GM12891 (cell line): ENCODE measurements around the gene KLHL10.
"Not testable (repeated sequence)": the region's sequence is repeated elsewhere in the genome, so short reads cannot be mapped to it uniquely, and the experiment has no call there.

Experiments
- DNase-seq: peaks from one replicate; pipeline ENCODE4 v3.0.0; 2011; ENCODE audit warnings: low spot score; ENCODE audit not compliant: insufficient read length
- FAIRE-seq: peaks from 2 replicates; lab custom pipeline; 2011; peaks lifted over from hg19 to GRCh38; lab: Jason Lieb, UNC
- PAX5 ChIP-seq: IDR thresholded peaks from 2 replicates; pipeline ENCODE4 v1.6.1; 2011; ENCODE audit warnings: low read length, moderate library complexity, mild to moderate bottlenecking; ENCODE audit not compliant: insufficient read depth, severe bottlenecking
- POLR2A ChIP-seq: IDR thresholded peaks from 2 replicates; pipeline ENCODE4 v1.6.1; 2011; ENCODE audit warnings: low read depth, low read length, control low read depth
- POLR2AphosphoS5 ChIP-seq: IDR thresholded peaks from 2 replicates; pipeline ENCODE4 v1.6.1; 2011; ENCODE audit warnings: low read depth, low read length, control low read depth
- POU2F2 ChIP-seq: IDR thresholded peaks from 2 replicates; pipeline ENCODE4 v1.6.1; 2011; ENCODE audit warnings: low read depth, mild to moderate bottlenecking, control low read depth, low read length, moderate library complexity
- SPI1 ChIP-seq: IDR thresholded peaks from 2 replicates; pipeline ENCODE4 v1.6.1; 2011; ENCODE audit warnings: low read depth, low read length, control low read depth
- TAF1 ChIP-seq: IDR thresholded peaks from 2 replicates; pipeline ENCODE4 v1.6.1; 2011; ENCODE audit warnings: low read depth, low read length, control low read depth

KLHL10 gene

DNA sequence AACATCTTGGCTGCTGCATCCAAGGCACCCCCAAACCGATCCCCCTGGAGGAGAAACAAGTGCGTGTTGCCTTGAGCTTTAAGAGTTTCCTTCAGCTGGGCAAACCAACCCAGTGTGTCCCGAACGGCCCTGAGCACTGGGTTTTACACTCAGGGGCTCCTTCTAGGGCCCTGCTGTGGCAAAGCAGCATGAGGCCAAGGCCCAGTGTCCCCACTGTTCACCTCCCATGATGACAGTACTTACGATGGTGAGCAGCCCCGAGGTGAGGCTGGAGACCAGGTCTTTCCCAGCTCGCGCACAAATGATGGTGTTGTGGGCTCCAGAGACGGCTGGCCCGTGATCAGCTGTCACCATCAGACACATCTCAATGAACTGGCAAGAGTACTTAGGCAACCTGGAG is 34.2 kb downstream of the KLHL10 start:
- no peak for FAIRE-seq
- no peak for DNase-seq
- TF ChIP-seq PAX5: no peak
- TF ChIP-seq POLR2A: no peak
- no peak for TF ChIP-seq SPI1
- no peak for TF ChIP-seq POU2F2
- no peak for TF ChIP-seq TAF1
- TF ChIP-seq POLR2AphosphoS5: no peak

DNA sequence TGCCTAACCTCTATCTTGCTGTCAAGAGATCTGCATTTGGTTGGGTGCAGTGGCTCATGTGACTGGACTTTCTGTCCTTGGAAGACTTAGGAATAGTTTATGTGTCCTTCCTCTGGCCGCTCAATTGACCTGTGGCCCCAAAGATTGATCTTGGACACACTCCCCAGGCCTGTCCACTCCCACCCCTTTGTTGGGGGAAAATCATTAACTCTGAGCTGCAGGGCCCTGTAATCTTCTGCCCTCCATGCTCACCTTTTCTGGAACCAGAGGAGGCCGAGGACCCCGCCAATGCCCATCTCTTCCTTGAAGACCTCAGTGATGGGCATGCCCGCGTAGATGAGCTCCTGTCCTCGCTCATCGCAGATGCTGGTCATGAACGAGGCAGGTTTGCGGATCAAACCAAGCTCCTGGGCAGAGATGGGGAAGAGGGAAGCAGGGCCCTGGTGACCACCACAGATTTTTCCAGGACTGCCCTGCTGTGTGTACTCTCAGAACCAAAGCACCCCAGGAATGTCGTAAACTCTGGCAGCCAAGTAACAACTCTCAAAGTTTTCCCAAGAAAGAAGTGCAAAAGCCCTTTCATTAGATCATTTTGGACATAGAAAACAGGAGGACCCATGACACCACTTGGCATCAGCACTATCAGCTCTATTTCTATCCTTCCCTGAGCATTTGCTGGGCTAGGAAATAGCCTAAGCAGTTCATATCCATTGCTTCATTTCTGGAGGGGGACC is 36.1 kb downstream of the KLHL10 start:
- no peak for TF ChIP-seq PAX5
- no peak for TF ChIP-seq POU2F2
- TF ChIP-seq POLR2AphosphoS5: no peak
- TF ChIP-seq TAF1: no peak
- no peak for TF ChIP-seq SPI1
- TF ChIP-seq POLR2A: no peak
- DNase-seq: no peak
- FAIRE-seq: no peak

DNA sequence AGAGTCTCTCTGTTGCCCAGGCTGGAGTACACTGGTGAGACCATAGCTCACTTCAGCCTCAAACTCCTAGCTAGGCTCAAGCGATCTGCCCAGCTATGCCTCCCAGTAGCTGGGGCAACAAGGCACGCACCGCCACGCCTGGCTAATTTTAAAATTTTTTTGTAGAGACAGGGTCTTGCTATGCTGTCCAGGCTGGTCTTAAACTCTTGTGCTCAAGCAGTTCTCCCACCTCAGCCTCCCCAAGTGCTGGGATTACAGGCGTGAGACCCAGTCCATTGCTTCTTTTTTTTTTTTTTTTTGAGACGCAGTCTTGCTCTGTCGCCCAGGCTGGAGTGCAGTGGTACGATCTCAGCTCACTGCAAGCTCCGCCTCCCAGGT is 36.7 kb downstream of the KLHL10 start:
- not testable (repeated sequence) for FAIRE-seq

DNA sequence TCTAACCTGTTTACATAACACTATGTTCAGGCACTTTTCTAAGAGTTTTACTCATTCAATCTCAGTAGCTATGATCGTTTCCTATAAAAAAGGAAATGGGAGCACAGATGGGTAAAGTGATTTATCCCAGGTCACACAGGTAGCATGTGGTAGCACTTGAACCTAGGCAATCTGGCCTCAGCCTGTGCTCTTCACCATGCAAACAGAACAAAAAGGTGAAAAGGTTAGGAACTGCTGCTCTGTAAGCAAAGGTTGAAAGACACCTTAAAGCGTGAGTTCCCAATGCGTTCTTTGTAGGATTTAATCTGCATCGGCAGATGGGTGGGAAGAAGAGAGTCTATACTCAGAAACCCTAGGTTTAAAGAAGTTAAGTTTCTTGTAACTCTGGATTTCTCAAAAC is 42.5 kb downstream of the KLHL10 start:
- no peak for DNase-seq
- no peak for FAIRE-seq
- TF ChIP-seq POLR2A: no peak
- TF ChIP-seq PAX5: no peak
- TF ChIP-seq SPI1: no peak
- no peak for TF ChIP-seq POLR2AphosphoS5
- TF ChIP-seq TAF1: no peak
- TF ChIP-seq POU2F2: no peak

More for the DNA sequence above, 36.7 kb downstream of the KLHL10 start:
- DNase-seq: not testable (repeated sequence)

DNA sequence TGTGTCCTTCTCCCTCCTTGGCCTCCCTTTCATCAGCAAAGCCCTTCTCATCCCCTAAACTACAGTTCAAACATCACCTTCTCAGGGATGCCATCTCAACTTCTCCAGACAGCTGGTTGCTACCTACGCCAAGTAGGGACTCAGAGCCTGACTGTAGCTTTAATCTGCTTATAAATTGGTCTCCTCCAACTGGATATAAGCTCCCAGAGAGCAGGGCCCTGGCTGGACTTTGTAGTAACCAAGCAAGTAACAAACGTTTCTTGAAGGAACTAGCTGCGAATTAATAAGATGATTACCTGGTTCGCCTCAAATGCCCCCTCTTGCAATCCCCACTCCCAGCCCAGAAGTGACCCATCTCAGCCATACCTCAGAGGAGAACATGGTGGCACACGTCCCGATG is 45.1 kb downstream of the KLHL10 start:
- no peak for DNase-seq
- FAIRE-seq: no peak
- TF ChIP-seq SPI1 (no peak), PAX5 (no peak), POU2F2 (no peak), POLR2AphosphoS5 (no peak), POLR2A (no peak), TAF1 (no peak)

DNA sequence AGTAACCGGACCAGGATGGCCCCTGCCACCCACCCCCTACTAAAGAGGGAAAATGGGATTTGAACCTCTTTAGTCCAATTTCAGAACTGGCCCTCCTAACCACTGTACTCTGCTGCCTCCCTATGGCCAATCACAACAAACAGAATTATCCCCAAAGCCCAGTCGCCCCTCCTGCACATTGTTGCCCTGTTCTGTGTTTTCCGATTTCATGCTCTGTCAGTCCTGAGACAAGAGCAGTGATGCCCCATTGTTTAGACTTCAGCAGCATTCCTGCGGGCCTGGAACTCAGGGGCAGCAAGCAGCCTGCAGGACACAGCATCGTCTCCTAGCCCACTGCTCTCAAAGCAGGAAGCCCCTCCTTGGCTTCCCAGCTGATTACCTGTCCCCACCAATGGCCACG is 48.1 kb downstream of the KLHL10 start:
- TF ChIP-seq POU2F2 (no peak), POLR2AphosphoS5 (no peak), SPI1 (no peak), PAX5 (no peak), TAF1 (no peak), POLR2A (no peak)
- DNase-seq: no peak
- no peak for FAIRE-seq

DNA sequence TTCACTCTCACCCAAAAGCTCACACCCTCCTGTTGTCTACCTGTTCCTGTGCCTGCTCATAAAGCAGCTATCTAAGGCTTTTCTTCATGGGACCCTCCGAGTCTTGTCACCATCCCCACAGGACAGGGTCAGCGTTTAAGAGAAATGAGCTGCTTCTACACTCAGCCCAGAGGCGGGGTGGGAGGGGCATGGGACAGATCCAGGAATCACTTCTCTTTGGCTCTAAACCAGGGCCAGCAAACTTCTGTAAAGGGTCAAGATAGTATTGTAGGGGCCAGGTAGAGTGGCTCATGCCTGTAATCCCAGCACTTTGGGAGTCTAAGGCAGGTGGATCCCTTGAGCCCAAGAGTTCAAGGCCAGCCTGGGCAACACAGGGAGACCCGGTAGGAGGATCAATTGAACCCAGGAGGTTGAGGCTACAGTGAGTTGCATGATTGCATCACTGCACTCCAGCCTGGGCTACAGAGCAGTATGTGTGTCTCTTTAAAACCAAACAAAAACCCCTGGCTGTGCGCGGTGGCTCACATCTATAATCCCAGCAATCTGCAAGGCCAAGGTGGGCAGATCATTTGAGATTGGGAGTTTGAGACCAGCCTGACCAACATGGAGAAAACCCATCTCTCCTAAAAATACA is 50.8 kb downstream of the KLHL10 start:
- DNase-seq (no peak), FAIRE-seq (no peak)
- no peak for TF ChIP-seq PAX5
- no peak for TF ChIP-seq SPI1
- TF ChIP-seq POU2F2: no peak
- no peak for TF ChIP-seq TAF1
- TF ChIP-seq POLR2AphosphoS5: no peak
- no peak for TF ChIP-seq POLR2A

DNA sequence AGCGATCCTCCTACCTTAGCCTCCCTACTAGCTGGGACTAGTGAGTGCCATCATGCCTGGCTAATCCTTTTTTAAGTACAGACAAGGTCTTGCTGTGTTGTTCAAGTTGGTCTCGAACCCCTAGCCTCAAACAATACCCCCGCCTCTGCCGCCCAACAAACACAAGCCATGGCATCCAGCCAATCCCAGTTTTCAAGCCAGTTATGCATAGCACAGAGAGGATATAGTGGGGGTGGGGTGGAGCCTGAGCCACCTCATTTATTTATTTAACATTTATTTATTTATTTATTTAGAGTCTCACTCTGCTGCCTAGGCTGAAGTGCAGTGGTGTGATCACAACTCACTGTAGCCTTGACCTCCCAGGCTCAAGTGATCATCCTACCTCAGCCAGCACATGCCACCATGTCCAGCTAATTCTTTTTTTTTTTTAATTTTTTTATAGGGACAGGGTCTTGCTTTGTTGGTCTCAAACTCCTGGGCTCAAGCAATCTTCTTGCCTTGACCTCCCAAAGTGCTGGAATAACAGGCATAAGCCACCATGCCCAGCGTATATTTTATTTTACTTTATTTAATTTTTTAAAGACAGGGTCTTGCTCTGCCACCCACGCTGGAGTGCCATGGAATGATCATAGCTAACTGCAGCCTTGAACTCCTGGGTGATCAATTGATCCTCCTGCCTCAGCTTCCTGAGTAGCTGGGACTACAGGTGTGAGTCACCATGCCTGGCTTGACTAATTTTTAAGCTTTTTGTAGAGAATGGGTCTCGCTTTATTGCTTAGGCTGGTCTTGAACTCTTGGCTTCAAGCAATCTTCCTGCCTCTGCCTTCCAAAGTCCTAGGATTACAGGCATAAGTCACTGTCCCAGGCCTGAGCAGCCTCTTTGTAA is 53.8 kb downstream of the KLHL10 start:
- DNase-seq (no peak), FAIRE-seq (no peak)
- no peak for TF ChIP-seq POU2F2
- TF ChIP-seq POLR2AphosphoS5: no peak
- TF ChIP-seq TAF1: no peak
- no peak for TF ChIP-seq POLR2A
- TF ChIP-seq PAX5: no peak
- no peak for TF ChIP-seq SPI1

DNA sequence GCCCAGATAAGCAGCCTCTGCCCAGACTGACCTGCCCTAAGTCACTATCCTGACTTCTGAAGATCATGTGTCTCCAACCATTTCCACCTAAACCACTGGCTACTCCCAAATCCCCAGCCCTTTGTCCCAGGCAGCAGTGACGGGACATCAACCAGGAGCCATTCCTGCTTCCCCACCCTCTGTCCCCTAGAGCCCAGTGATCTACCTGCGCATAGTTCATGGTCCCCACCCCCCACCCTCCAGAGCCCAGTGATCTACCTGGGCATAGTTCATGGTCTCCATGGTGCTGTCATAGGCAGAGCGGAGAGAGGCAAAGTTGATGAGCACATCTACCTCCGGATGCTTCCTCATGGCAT is 54.4 kb downstream of the KLHL10 start:
- DNase-seq (no peak), FAIRE-seq (no peak)
- TF ChIP-seq SPI1: no peak
- TF ChIP-seq TAF1: no peak
- TF ChIP-seq POLR2AphosphoS5: no peak
- no peak for TF ChIP-seq PAX5
- TF ChIP-seq POLR2A: no peak
- no peak for TF ChIP-seq POU2F2
